ENCODE results near the gene COL19A1.
A peak's percentile ranks its signal among the peaks of the same experiment; 100 is the strongest.

The COL19A1 gene

DNA sequence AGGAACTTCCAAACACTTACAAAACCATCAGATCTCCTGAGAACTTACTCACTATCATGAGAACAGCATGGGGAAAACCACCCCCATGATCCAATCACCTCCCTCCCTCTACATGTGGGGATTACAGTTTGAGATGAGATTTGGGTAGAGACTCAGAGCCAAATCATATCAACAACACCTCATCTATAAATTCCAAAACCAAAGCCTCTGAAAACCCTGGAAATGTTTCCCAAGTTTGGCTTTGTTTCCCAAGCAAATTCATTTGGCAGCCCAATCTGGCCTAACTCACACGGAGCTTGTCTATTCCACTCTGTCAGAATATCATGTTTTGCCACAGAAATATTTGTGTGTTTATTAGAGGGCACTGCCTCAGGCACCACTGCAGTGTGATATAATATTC lies 293.9 kb downstream of the COL19A1 start:
- in situ Hi-C loops (cut with MboI; ENCODE audit: low pct_unique_long_range_greater_than_20kb, low sequenced_read_pairs, unreplicated experiment) = no loop called here
- no peak for DNase-seq (ENCODE audit: low spot score)
- TF ChIP-seq, protein P1, sequence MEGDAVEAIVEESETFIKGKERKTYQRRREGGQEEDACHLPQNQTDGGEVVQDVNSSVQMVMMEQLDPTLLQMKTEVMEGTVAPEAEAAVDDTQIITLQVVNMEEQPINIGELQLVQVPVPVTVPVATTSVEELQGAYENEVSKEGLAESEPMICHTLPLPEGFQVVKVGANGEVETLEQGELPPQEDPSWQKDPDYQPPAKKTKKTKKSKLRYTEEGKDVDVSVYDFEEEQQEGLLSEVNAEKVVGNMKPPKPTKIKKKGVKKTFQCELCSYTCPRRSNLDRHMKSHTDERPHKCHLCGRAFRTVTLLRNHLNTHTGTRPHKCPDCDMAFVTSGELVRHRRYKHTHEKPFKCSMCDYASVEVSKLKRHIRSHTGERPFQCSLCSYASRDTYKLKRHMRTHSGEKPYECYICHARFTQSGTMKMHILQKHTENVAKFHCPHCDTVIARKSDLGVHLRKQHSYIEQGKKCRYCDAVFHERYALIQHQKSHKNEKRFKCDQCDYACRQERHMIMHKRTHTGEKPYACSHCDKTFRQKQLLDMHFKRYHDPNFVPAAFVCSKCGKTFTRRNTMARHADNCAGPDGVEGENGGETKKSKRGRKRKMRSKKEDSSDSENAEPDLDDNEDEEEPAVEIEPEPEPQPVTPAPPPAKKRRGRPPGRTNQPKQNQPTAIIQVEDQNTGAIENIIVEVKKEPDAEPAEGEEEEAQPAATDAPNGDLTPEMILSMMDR (IDR thresholded peaks at IDR 0.05; ENCODE audit: extremely low read depth, insufficient read depth, missing control alignments) = no peak

GRCh38 chr6:70162972-70163371 lies 296.6 kb downstream of the COL19A1 start:
- TF ChIP-seq, protein P1 (IDR thresholded peaks at IDR 0.05; ENCODE audit: extremely low read depth, insufficient read depth, missing control alignments) = no peak
- DNase-seq (ENCODE audit: low spot score) = no peak
- in situ Hi-C loops (cut with MboI; ENCODE audit: low pct_unique_long_range_greater_than_20kb, low sequenced_read_pairs, unreplicated experiment) = no loop called here

DNA sequence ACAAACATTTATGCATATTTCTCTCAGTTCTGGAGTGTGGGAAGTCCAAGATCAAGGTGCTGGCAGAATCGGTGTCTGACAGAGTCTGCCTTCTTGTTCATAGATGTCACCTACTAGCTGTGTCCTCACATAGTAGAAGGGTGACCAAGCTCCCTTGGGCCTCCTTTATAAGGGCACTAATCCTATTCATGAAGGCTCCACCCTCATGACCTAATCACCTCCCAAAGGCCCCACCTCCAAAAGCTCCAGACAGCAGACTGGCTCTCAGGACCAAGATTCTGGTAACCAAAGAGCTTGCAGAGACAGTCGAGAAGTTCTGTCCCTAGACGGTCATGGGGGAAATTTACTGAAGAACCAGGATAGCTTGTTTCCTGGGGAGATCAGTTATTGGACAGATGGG lies 297.4 kb downstream of the COL19A1 start:
- no peak for DNase-seq (ENCODE audit: low spot score)
- in situ Hi-C loops (cut with MboI; ENCODE audit: low pct_unique_long_range_greater_than_20kb, low sequenced_read_pairs, unreplicated experiment) = no loop called here
- TF ChIP-seq, protein P1 (IDR thresholded peaks at IDR 0.05; ENCODE audit: extremely low read depth, insufficient read depth, missing control alignments) = no peak

DNA sequence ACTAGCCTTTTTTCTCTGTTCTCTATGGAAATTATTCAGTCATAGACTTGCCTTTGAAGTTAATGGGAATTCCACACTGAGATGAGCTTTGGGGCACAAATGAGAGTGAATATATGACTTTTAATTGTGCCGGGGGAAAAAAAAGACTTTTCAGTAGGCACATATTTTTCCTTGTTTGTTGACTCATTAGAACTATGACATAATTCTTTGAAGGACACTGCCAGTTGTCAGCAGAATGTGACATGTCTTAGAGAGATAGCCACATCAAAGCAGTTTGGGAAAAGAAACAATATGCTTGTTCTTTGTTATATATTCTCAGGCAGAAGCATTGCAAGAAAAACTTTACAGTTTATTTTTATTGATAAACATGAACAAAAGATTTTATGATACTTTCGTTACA lies 298.2 kb downstream of the COL19A1 start:
- TF ChIP-seq, protein P1 (IDR thresholded peaks at IDR 0.05; ENCODE audit: extremely low read depth, insufficient read depth, missing control alignments) = no peak
- in situ Hi-C loops (cut with MboI; ENCODE audit: low pct_unique_long_range_greater_than_20kb, low sequenced_read_pairs, unreplicated experiment) = no loop called here
- no peak for DNase-seq (ENCODE audit: low spot score)

DNA sequence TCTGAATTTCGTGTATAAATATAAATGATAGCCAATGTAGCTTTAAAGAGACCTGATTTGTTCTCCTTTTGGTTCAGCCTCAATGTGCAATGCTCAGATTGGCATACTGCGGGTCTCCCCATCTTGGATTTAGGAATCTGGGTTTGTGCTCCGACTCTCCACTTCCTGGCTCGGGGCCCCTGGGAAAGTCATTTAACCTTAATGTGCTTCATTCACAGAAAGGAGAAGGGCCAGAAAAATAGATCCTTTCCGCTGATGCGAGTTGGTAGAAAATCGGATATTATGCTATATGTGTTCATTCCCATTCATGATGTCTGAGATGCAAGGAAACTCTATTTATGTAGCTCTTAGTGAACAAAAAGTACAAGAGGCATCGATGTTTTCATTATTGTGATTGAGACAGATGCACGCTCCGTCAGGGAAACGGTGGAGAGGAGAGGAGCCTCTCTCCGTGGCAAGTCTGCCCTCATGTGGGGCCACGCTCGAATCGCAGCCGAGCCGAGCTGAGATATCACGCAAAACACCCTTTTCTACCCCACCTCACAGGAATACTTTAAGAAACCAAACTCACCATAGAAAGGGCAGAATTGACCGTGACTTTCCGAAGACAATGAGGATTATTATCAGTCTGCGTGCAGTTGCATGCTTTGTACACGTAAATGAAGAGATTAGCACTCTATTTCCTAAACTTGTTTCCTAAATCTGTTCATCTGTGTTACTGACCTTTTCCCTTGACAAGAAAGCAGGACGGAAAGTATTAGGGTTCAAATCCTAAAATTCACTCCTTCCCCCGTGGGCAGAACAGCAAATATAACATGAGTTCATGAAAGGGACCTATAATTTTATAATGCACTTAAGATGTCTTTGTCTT lies 300.0 kb downstream of the COL19A1 start:
- in situ Hi-C loops (cut with MboI; ENCODE audit: low pct_unique_long_range_greater_than_20kb, low sequenced_read_pairs, unreplicated experiment) = no loop called here
- TF ChIP-seq, protein P1 (IDR thresholded peaks at IDR 0.05; ENCODE audit: extremely low read depth, insufficient read depth, missing control alignments) = peak; percentile 88
- DNase-seq (ENCODE audit: low spot score) = peak; percentile 15

- TF ChIP-seq, protein P1 (IDR thresholded peaks at IDR 0.05; ENCODE audit: extremely low read depth, insufficient read depth, missing control alignments) = no peak
- no peak for DNase-seq (ENCODE audit: low spot score)
- in situ Hi-C loops (cut with MboI; ENCODE audit: low pct_unique_long_range_greater_than_20kb, low sequenced_read_pairs, unreplicated experiment) = no loop called here
Measured at GRCh38 chr6:70168681-70169377, 302.5 kb downstream of the COL19A1 start.

All from GM13977 (cell line).